Right ventricle myocardium inferior (tissue), 1 donor: ENCODE measurements around the gene CPNE9. TPM values are rescaled to one million over a fixed set of nuclear protein-coding genes. Genes with fewer than 3 reads are reported as not detected.

ENCODE experiments used
- ATAC-seq: fragments of 200-7000 bp; cut with Tn5 transposase; one replicate; pipeline ENCODE4 v1.9.1; 2020; ENCODE audit warnings: mild to moderate bottlenecking, moderate library complexity
- DNase-seq: peaks from one replicate; pipeline ENCODE4 v3.0.0; 2021; ENCODE audit errors: missing footprints
- intact Hi-C: fragments of 100-400 bp; cut with DNase I; formaldehyde crosslinking; loops from one replicate; pipeline ENCODE4 v1.11.0; 2022
- total RNA-seq: library from RNA; stranded (reverse); fragmentation: NEBNext Ultra II Directional; extraction: Animal tissue kit (Norgen Biotek cat#: 25700); gene quantifications from one replicate; pipeline ENCODE4 v1.2.1, GENCODE V29; 2021
- donor health status: DM: no; HTN: yes; CAD: no; lungs with severe emphysema.

CPNE9 gene
- total RNA-seq, 1 donor from 2014 or later: not detected

GRCh38 chr3:9731206-9732079 lies 27.8 kb downstream of the CPNE9 start, which contains the start of gene BRPF1:
Gene BRPF1, plus strand, starts transcription at chr3:9731735. Its CDS starts 2,406 bp downstream, at chr3:9734141.
- intact Hi-C loops: loop anchor here (1.0 to 5.0 kb wide), 4 partner anchors 15 to 229 kb away; partner anchors contain the start of gene MTMR14
- DNase-seq (peak; percentile 100), ATAC-seq (peak; percentile 99)

- DNase-seq (peak; percentile 77), ATAC-seq (no peak)
- intact Hi-C loops: loop anchor here (1.0 to 5.0 kb wide), 3 partner anchors 15 to 230 kb away; no protein-coding TSS in a partner anchor
Measured at GRCh38 chr3:9732080-9732739, 28.6 kb downstream of the CPNE9 start.

- ATAC-seq (no peak), DNase-seq (no peak)
- intact Hi-C loops: loop anchor here (1.0 to 5.0 kb wide), 3 partner anchors 14 to 230 kb away; no protein-coding TSS in a partner anchor
Measured at GRCh38 chr3:9732740-9733115, 29.1 kb downstream of the CPNE9 start.

GRCh38 chr3:9736831-9737230 lies 33.2 kb downstream of the CPNE9 start:
- ATAC-seq (no peak), DNase-seq (no peak)
- intact Hi-C loops: no loop called here

- ATAC-seq (no peak), DNase-seq (no peak)
- intact Hi-C loops: no loop called here
Measured at GRCh38 chr3:9739181-9739580, 35.5 kb downstream of the CPNE9 start.

GRCh38 chr3:9742560-9742959 lies 38.9 kb downstream of the CPNE9 start:
- DNase-seq: no peak
- ATAC-seq: no peak
- intact Hi-C loops: no loop called here

GRCh38 chr3:9743548-9743947 lies 39.9 kb downstream of the CPNE9 start:
- intact Hi-C loops: no loop called here
- DNase-seq (no peak), ATAC-seq (no peak)

GRCh38 chr3:9744162-9744561 lies 40.5 kb downstream of the CPNE9 start:
- DNase-seq (no peak), ATAC-seq (no peak)
- intact Hi-C loops: no loop called here

GRCh38 chr3:9745521-9745920 lies 41.9 kb downstream of the CPNE9 start:
- ATAC-seq: no peak
- intact Hi-C loops: loop anchor here (5.0 kb wide), 1 partner anchor 98 kb away; the partner anchor contains the start of gene MTMR14
- DNase-seq: no peak

- intact Hi-C loops: loop anchor here (2.0 to 5.0 kb wide), 2 partner anchors 14 to 99 kb away; partner anchors contain the start of gene MTMR14
- no peak for ATAC-seq
- no peak for DNase-seq
Measured at GRCh38 chr3:9746330-9746729, 42.7 kb downstream of the CPNE9 start.

GRCh38 chr3:9747267-9747666 lies 43.6 kb downstream of the CPNE9 start:
- ATAC-seq (no peak), DNase-seq (no peak)
- intact Hi-C loops: loop anchor here (2.0 to 5.0 kb wide), 2 partner anchors 14 to 100 kb away; partner anchors contain the start of gene MTMR14

GRCh38 chr3:9748031-9748430 lies 44.4 kb downstream of the CPNE9 start:
- ATAC-seq: no peak
- intact Hi-C loops: loop anchor here (2.0 to 5.0 kb wide), 2 partner anchors 45 to 101 kb away; partner anchors contain the start of genes ARPC4, MTMR14 and TADA3
- DNase-seq: no peak

GRCh38 chr3:9749296-9749644 lies 45.6 kb downstream of the CPNE9 start:
- no peak for DNase-seq
- intact Hi-C loops: loop anchor here (2.0 to 5.0 kb wide), 2 partner anchors 44 to 102 kb away; partner anchors contain the start of genes ARPC4, MTMR14 and TADA3
- ATAC-seq: no peak

GRCh38 chr3:9749645-9750555 lies 46.3 kb downstream of the CPNE9 start, which contains the start of gene OGG1:
Gene OGG1, plus strand, starts transcription at chr3:9749952. Its CDS starts 335 bp downstream, at chr3:9750287.
- ATAC-seq (peak; percentile 98), DNase-seq (peak; percentile 98)
- intact Hi-C loops: loop anchor here (2.0 to 5.0 kb wide), 2 partner anchors 43 to 103 kb away; partner anchors contain the start of genes ARPC4, MTMR14 and TADA3

GRCh38 chr3:9750556-9751411 lies 47.2 kb downstream of the CPNE9 start:
- ATAC-seq (no peak), DNase-seq (no peak)
- intact Hi-C loops: no loop called here

GRCh38 chr3:9754678-9755077 lies 51.0 kb downstream of the CPNE9 start:
- ATAC-seq (no peak), DNase-seq (no peak)
- intact Hi-C loops: no loop called here

- no peak for ATAC-seq
- DNase-seq: no peak
- intact Hi-C loops: no loop called here
Measured at GRCh38 chr3:9757427-9757826, 53.8 kb downstream of the CPNE9 start.
